GM21717 (cell line): ENCODE results near the gene SST.

ENCODE experiments used
- ATAC-seq: cut with Tn5 transposase; IDR thresholded peaks from one replicate; pipeline ENCODE4 v1.9.1; 2021; ENCODE audit warnings: mild to moderate bottlenecking, moderate library complexity; ENCODE audit not compliant: unreplicated experiment

The SST gene

GRCh38 chr3:187636528-187636927, 33.7 kb downstream of the SST start:
- ATAC-seq: no peak

- no peak for ATAC-seq
Observed at GRCh38 chr3:187630404-187630803, 39.8 kb downstream of the SST start.

GRCh38 chr3:187629711-187630110, 40.5 kb downstream of the SST start:
- ATAC-seq: no peak

GRCh38 chr3:187628169-187628568, 42.0 kb downstream of the SST start:
- ATAC-seq: no peak

- no peak for ATAC-seq
Observed at GRCh38 chr3:187626581-187626980, 43.6 kb downstream of the SST start.

GRCh38 chr3:187624588-187624987, 45.6 kb downstream of the SST start:
- no peak for ATAC-seq

GRCh38 chr3:187623285-187623814, 46.8 kb downstream of the SST start:
- ATAC-seq: no peak

- ATAC-seq: no peak
Observed at GRCh38 chr3:187621881-187622280, 48.3 kb downstream of the SST start.

GRCh38 chr3:187619461-187619860, 50.7 kb downstream of the SST start:
- no peak for ATAC-seq
